Bronchial epithelial cell (primary cell): Measurements from ENCODE around the gene POLR1H. TPM values are rescaled to one million over a fixed set of nuclear protein-coding genes. Genes with fewer than 3 reads are reported as not detected.

Experiments used
- DNase-seq: peaks from one replicate; pipeline ENCODE4 v3.0.0-alpha.2; 2010; ENCODE audit warnings: low read depth
- FAIRE-seq: peaks from 2 replicates; lab custom pipeline; 2011; peaks lifted over from hg19 to GRCh38; lab: Jason Lieb, UNC
- H3K27me3 ChIP-seq: 2 replicates; pipeline ENCODE4 v1.5.1; 2011; ENCODE audit warnings: low read length; ENCODE audit not compliant: control insufficient read depth, insufficient read depth
- H3K36me3 ChIP-seq: 2 replicates; pipeline ENCODE4 v1.5.1; 2011; ENCODE audit warnings: low read length; ENCODE audit not compliant: control insufficient read depth, insufficient read depth
- H3K4me3 ChIP-seq: 2 replicates; pipeline ENCODE4 v1.5.1; 2011; ENCODE audit warnings: mild to moderate bottlenecking, low read depth, low read length, control low read depth
- CTCF ChIP-seq: IDR thresholded peaks from 2 replicates; pipeline ENCODE4 v1.5.1; 2011; ENCODE audit warnings: mild to moderate bottlenecking, moderate library complexity, low read length, control low read depth, inconsistent platforms; ENCODE audit not compliant: insufficient read depth, severe bottlenecking
- total RNA-seq: library from RNA; depleted of rRNA; stranded (reverse); fragments of >200 nt; gene quantifications from 2 replicates; pipeline ENCODE4 v1.2.1, GENCODE V29; 2014

Gene POLR1H
- total RNA-seq, 1 donor from 2014 or later = 62.1 TPM

GRCh38 chr6:30041221-30041620 is 19.8 kb upstream of the POLR1H start:
- no peak for TF ChIP-seq CTCF

GRCh38 chr6:30041821-30042220 is 19.2 kb upstream of the POLR1H start:
- FAIRE-seq = no peak
- DNase-seq = no peak
- Histone ChIP-seq H3K4me3 (no peak overlapping the region), H3K27me3 (no peaks in the 10 kb centered on the region), H3K36me3 (no peaks in the 10 kb centered on the region)
- no peak for TF ChIP-seq CTCF

More at GRCh38 chr6:30041221-30041620, 19.8 kb upstream of the POLR1H start:
- DNase-seq = no peak
- H3K36me3 ChIP-seq = no peaks in the 10 kb centered on the region
- no peak for FAIRE-seq
- no peaks in the 10 kb centered on the region for H3K27me3 ChIP-seq
- no peak overlapping the region for H3K4me3 ChIP-seq

GRCh38 chr6:30042476-30042875 is 18.6 kb upstream of the POLR1H start:
- no peaks in the 10 kb centered on the region for H3K27me3 ChIP-seq
- no peak for FAIRE-seq
- no peak for TF ChIP-seq CTCF

GRCh38 chr6:30042914-30043313 is 18.2 kb upstream of the POLR1H start:
- no peak for DNase-seq
- Histone ChIP-seq H3K4me3 (no peak overlapping the region), H3K36me3 (no peaks in the 10 kb centered on the region), H3K27me3 (no peaks in the 10 kb centered on the region)
- TF ChIP-seq CTCF = no peak
- FAIRE-seq = no peak

More at GRCh38 chr6:30042476-30042875, 18.6 kb upstream of the POLR1H start:
- Histone ChIP-seq H3K36me3 (no peaks in the 10 kb centered on the region), H3K4me3 (no peak overlapping the region)
- DNase-seq = no peak

- Histone ChIP-seq H3K36me3 (no peaks in the 10 kb centered on the region), H3K4me3 (no peak overlapping the region), H3K27me3 (no peaks in the 10 kb centered on the region)
- FAIRE-seq = no peak
- no peak for TF ChIP-seq CTCF
- no peak for DNase-seq
Measured at GRCh38 chr6:30043744-30044143, 17.3 kb upstream of the POLR1H start.

GRCh38 chr6:30044630-30045029 is 16.4 kb upstream of the POLR1H start:
- Histone ChIP-seq H3K27me3 (no peaks in the 10 kb centered on the region), H3K36me3 (no peaks in the 10 kb centered on the region), H3K4me3 (no peak overlapping the region)
- TF ChIP-seq CTCF = no peak
- DNase-seq (peak; percentile 59), FAIRE-seq (no peak)
